ENCODE results near the gene STUM. TPM values are rescaled to one million over a fixed set of nuclear protein-coding genes. Genes with fewer than 3 reads are reported as not detected.

The STUM gene
- total RNA-seq, 1 donor from 2014 or later = 0.86 TPM

DNA sequence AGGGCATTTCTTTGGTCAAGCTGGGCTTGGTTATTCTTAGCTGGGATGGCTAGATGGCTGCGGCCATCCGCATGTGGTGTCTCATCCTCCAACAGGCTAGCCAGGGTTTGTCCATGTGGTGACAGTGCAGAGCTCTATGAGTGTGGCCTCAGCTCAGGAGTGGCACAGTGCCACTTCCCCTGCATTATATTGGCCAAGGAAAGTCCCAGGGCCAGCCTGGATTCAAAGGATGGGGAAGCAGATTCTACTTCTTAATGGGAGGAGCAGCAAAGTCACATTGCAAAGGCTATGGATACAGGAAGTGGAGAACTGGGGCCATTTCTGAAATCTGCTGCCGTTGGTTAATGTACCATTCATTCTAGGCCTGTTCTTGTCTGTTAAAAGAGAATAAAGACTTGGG lies 34.4 kb downstream of the STUM start:
- Mint-ChIP-seq H3K4me1 (no peaks in the 10 kb centered on the region), H3K27me3 (ENCODE audit: low read depth) (no peaks in the 10 kb centered on the region), H3K27ac (ENCODE audit: unreplicated experiment) (no peak overlapping the region), H3K9me3 (no peaks in the 10 kb centered on the region), H3K36me3 (ENCODE audit: low read depth) (no peaks in the 10 kb centered on the region), H3K4me3 (no peak overlapping the region)
- DNase-seq (ENCODE audit: low read depth, low spot score) = no peak
- TF ChIP-seq, protein P1, sequence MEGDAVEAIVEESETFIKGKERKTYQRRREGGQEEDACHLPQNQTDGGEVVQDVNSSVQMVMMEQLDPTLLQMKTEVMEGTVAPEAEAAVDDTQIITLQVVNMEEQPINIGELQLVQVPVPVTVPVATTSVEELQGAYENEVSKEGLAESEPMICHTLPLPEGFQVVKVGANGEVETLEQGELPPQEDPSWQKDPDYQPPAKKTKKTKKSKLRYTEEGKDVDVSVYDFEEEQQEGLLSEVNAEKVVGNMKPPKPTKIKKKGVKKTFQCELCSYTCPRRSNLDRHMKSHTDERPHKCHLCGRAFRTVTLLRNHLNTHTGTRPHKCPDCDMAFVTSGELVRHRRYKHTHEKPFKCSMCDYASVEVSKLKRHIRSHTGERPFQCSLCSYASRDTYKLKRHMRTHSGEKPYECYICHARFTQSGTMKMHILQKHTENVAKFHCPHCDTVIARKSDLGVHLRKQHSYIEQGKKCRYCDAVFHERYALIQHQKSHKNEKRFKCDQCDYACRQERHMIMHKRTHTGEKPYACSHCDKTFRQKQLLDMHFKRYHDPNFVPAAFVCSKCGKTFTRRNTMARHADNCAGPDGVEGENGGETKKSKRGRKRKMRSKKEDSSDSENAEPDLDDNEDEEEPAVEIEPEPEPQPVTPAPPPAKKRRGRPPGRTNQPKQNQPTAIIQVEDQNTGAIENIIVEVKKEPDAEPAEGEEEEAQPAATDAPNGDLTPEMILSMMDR (conservative IDR thresholded peaks at IDR 0.05) = no peak

DNA sequence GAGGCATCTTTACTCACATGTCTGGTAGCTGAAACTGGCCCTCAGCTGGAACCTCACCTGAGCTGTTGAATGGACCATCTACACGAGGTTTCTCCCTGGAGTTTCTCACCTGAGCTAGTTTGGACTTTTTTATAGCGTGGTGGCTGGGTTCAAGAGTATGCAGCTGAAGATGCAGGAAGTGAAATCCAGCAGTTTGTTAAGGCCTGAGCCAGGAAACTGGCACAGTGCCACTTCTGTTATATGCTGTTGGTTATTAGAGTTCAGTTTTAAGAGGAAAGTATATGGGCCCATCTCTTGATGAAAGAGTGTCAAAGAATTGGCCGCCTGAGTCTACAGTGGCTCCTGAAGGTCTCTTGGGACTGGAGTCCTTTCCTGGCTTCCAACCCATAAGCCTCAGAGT lies 35.6 kb downstream of the STUM start:
- TF ChIP-seq, protein P1 (conservative IDR thresholded peaks at IDR 0.05) = no peak
- H3K27me3 Mint-ChIP-seq (ENCODE audit: low read depth) = no peaks in the 10 kb centered on the region
- H3K4me1 Mint-ChIP-seq = no peaks in the 10 kb centered on the region
- no peaks in the 10 kb centered on the region for H3K36me3 Mint-ChIP-seq (ENCODE audit: low read depth)
- H3K9me3 Mint-ChIP-seq = no peaks in the 10 kb centered on the region
- DNase-seq (ENCODE audit: low read depth, low spot score) = no peak
- no peak overlapping the region for H3K27ac Mint-ChIP-seq (ENCODE audit: unreplicated experiment)
- no peak overlapping the region for H3K4me3 Mint-ChIP-seq

DNA sequence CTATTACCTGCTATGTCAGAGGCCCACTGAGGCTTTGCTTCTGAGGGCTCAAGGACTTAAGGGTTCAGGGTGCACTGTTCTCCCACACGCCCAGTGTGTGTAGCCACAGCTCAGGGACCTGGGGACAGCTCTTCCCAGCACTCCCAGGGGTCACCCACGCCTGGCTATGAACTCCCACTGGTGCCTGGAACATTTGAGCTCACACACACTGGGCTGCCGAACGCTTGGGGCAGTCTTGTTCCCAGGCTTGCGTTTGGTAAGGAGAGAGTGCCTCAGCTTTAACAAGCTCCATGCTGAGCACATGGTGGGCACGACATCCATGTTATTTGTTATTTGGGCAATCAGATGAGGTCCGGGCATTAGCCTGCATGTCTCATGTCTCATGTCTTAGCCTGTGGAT lies 37.6 kb downstream of the STUM start:
- Mint-ChIP-seq H3K4me1 (no peaks in the 10 kb centered on the region), H3K27me3 (ENCODE audit: low read depth) (no peaks in the 10 kb centered on the region), H3K9me3 (no peaks in the 10 kb centered on the region), H3K36me3 (ENCODE audit: low read depth) (no peaks in the 10 kb centered on the region), H3K27ac (ENCODE audit: unreplicated experiment) (no peak overlapping the region), H3K4me3 (no peak overlapping the region)
- no peak for DNase-seq (ENCODE audit: low read depth, low spot score)
- TF ChIP-seq, protein P1 (conservative IDR thresholded peaks at IDR 0.05) = no peak

DNA sequence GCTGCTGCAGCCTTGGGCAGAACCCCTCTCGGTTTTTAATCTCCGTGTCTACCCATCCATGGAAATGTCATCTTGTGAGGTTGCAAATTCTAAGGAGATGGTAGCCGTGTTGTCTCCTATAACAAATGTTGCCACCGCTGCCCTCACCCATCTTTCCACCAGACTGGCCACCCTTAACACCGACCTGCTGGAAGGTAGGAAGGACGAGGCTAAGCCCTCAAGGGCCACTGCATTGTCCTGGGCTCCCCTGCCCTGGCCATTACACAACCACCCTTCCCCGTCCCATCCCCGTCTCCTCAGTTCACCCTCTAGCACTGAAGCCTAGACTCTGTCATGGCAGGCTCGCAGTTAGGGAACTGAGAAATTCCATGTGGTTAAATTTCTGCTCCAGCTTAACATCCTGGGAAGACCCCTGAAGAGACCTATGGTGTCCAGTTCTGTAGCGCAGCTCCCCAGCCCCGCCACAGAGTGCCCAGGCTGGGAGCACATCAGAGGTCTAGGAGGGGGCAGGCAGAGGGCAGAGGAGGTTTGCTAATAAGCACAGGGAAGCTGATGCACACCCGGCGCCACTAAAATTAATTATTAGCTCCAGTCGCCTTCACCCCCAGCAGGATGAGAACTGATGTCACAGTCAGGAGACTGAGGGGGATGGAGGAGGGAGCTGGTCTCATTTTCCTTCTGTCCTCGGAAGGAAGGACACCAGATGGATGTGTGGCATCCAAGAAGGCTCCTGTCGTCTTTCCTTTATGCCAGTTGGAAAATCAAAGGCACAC lies 38.3 kb downstream of the STUM start:
- Mint-ChIP-seq H3K36me3 (ENCODE audit: low read depth) (no peaks in the 10 kb centered on the region), H3K27me3 (ENCODE audit: low read depth) (no peaks in the 10 kb centered on the region), H3K4me3 (no peak overlapping the region), H3K4me1 (no peaks in the 10 kb centered on the region), H3K27ac (ENCODE audit: unreplicated experiment) (no peak overlapping the region), H3K9me3 (no peaks in the 10 kb centered on the region)
- TF ChIP-seq, protein P1 (conservative IDR thresholded peaks at IDR 0.05) = no peak
- DNase-seq (ENCODE audit: low read depth, low spot score) = no peak

DNA sequence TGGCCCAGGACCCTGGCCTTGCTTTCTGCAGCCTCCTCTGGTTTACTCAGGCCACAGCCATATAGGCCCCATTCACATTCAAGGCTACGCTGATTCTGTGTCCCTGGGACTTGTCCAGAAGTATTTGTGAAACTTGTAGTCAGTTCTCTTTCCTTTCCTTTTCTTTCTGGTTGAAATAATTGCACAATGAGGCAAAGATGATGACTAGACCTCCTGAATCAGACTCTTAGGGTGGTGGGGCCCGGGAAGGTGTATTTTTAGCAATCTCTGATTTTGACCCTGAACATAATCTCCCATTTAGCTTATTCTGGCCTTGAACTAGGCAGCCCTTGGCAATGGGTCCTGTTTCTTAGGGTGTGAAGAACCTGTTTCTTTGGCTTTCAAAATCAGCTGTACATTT lies 39.9 kb downstream of the STUM start:
- DNase-seq (ENCODE audit: low read depth, low spot score) = no peak
- H3K9me3 Mint-ChIP-seq = no peaks in the 10 kb centered on the region
- H3K4me3 Mint-ChIP-seq = no peak overlapping the region
- TF ChIP-seq, protein P1 (conservative IDR thresholded peaks at IDR 0.05) = no peak
- H3K27me3 Mint-ChIP-seq (ENCODE audit: low read depth) = no peaks in the 10 kb centered on the region
- no peaks in the 10 kb centered on the region for H3K4me1 Mint-ChIP-seq
- H3K27ac Mint-ChIP-seq (ENCODE audit: unreplicated experiment) = no peak overlapping the region
- H3K36me3 Mint-ChIP-seq (ENCODE audit: low read depth) = no peaks in the 10 kb centered on the region
